Heart left ventricle (tissue), 13 donors: ENCODE results near the gene SLC25A1.

ENCODE experiments used
- CTCF ChIP-seq, 12 donors: fragments of 200-600 bp; sonication (generic) in 4 of 12; IDR thresholded peaks; one replicate each; pipeline versions ENCODE4 v1.5.0 to v1.8.0; 2018 to 2022; ENCODE audit warnings: antibody characterized with exemption in 12 of 12, mild to moderate bottlenecking in 5 of 12
- POLR2A ChIP-seq, 2 donors: fragments of 450-650 bp; IDR thresholded peaks; one replicate each; pipeline ENCODE4 v1.6.1; 2017; ENCODE audit warnings: antibody characterized with exemption in 2 of 2, mild to moderate bottlenecking in 2 of 2, moderate library complexity in 2 of 2
- donor health status: ischemic (EF 13 %, LVEDD 7.1; RV severe dilation, severe dysfunction).
- donor health status: DM: no; HTN: yes; CAD: no.
- donor health status: DM: no; HTN: no; CAD: no.
- donor health status: ischemic (EF 25% LVEDD 6.9; RV normal size, moderate dysfunction).
- donor health status: ischemic (EF 25% LVEDD 5.7; RV mildly dilated, moderate dysfunction).
- donor health status: ischemic (EF 35%, LVEDD 5.7; RV mildly dilated, moderate dysfunction).
- donor health status: nonischemic (EF 11% LVEDD 7.7; RV severe dilation, severe dysfunction).
- donor health status: DM: yes; HTN: yes; CAD: no.
- donor health status: PGD.
- donor health status: ischemic (EF 29% LVEDD 5.4; RV normal size, mild dysfunction).
- donor health status: nonischemic (EF 23%, LVEDD 6.1; RV moderate dilation, normal function).

GRCh38 chr22:19179497-19180048 lies 1.0 kb upstream of the SLC25A1 start:
- peak; percentile 58 to 84 (median 68) for TF ChIP-seq CTCF (IDR thresholded peaks at IDR 0.05)
- TF ChIP-seq POLR2A (IDR thresholded peaks at IDR 0.05) = no peak
